Endothelial cell of hepatic sinusoid (primary cell): ENCODE data around the gene CUEDC1.

Experiments
- in situ Hi-C: cut with HindIII; loops from 2 replicates; pipeline ENCODE4 v1.10.0; 2017; ENCODE audit warnings: low sequenced_read_pairs

The CUEDC1 gene

GRCh38 chr17:57955183-57955931 is at the start of gene CUEDC1:
CUEDC1 (minus strand) TSS chr17:57955412; CDS start chr17:57885564, 69,848 bp downstream.
- in situ Hi-C loops = no loop called here

DNA sequence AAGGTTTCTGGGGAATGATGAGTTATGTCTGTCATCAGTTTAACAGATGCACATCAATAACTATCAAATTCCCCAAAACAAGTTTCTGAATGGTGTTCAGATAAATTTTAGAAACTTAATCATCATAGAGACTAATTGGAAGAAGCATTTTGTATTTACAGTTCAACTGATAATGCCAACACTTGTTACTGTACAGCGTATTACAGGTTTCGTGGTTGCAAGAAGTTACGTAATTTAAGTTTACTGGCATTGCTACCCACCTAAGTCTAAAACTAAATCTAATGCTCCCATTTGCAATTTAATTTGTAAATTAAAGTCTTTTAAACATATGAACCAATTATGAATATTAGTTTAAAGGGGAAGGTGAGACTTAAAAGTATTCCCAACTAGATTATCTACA is 48.8 kb upstream of the CUEDC1 start:
- in situ Hi-C loops = no loop called here

- in situ Hi-C loops = no loop called here
These were observed 47.8 kb upstream of the CUEDC1 start for GRCh38 chr17:58002973-58003372.

DNA sequence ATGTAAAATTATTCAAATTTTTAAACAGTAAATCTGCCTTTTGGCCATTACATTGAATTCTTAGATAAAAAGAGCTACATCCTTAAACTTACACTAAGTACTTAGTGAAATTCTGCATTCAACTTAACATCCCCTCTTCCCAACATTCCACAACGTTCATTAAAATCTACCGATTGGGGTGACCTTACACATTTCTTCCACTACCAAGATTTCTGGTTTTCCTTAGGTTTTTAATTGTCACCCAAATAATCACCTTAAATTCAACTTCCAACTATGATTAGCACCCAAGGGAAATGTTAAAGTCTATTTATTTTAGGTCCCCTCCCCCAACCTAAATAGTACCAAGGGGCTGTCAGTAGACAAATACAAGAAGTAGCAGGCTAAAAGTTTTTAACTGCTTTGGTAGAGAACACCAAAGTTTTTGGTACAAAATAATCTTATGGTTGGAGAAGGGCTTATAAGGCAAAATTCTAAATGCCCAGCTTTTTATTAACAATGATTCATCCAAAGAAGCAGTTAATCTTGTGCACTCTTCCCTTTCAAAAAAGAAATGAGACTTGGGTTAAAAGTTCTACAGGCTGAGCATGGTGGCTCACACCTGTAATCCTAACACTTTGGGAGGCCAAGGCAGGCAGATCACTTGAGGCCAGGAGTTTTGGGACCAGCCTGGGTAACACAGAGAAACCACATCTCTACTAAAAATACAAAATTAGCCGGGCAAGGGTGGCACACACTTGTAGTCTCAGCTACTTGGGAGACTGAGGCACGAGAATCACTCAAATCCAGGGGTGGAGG is 47.1 kb upstream of the CUEDC1 start:
- in situ Hi-C loops = no loop called here

- in situ Hi-C loops = no loop called here
These were observed 46.4 kb upstream of the CUEDC1 start for GRCh38 chr17:58001461-58002124.

GRCh38 chr17:57999496-58000017 is 44.3 kb upstream of the CUEDC1 start:
- in situ Hi-C loops = no loop called here

DNA sequence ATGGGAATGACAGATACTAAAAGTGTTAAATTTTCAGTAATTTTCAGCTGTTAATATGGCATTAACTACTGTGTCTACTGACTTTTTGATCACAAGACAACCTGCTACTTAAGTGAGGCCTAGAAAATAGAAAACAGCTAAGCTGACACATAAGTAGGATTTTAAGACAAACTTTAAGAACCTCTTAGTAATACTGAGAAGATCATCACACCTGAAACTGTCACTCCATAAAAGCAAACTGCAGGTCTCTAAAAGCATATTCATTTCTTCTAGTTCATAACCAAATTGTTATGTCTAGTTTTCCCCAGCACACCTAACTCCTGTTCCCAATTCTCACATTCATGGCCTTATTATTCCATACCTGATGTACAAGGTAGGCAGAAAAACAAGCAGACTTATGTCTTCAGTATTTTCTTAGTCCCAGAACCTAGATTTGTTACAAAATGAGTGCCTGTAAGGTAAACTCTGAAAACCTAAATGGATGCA is 43.8 kb upstream of the CUEDC1 start:
- in situ Hi-C loops = no loop called here

- in situ Hi-C loops = no loop called here
These were observed 42.0 kb upstream of the CUEDC1 start for GRCh38 chr17:57997085-57997809.

- in situ Hi-C loops = no loop called here
These were observed 40.1 kb upstream of the CUEDC1 start for GRCh38 chr17:57995076-57995956.

DNA sequence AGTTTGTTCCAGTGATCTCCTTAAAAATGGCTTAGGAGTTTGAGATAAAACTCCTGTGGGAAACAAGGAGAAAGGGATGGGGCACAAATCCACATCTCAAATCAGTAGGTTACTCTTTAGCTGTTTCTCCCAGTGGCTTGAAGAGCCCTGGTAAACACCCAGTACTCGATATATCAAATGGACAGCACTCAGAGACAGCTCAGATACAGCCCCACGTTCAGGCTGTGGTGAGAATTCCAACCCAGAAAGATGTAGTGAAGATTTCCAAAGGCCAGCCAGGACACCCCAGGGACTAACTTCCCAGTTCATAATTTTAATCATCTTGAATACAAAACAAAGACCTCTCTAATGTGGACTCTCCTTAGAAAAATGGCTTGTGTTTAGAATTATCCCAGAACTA is 39.2 kb upstream of the CUEDC1 start:
- in situ Hi-C loops = loop anchor here (5.0 kb wide), 2 partner anchors 72 to 137 kb away; no protein-coding TSS in a partner anchor

DNA sequence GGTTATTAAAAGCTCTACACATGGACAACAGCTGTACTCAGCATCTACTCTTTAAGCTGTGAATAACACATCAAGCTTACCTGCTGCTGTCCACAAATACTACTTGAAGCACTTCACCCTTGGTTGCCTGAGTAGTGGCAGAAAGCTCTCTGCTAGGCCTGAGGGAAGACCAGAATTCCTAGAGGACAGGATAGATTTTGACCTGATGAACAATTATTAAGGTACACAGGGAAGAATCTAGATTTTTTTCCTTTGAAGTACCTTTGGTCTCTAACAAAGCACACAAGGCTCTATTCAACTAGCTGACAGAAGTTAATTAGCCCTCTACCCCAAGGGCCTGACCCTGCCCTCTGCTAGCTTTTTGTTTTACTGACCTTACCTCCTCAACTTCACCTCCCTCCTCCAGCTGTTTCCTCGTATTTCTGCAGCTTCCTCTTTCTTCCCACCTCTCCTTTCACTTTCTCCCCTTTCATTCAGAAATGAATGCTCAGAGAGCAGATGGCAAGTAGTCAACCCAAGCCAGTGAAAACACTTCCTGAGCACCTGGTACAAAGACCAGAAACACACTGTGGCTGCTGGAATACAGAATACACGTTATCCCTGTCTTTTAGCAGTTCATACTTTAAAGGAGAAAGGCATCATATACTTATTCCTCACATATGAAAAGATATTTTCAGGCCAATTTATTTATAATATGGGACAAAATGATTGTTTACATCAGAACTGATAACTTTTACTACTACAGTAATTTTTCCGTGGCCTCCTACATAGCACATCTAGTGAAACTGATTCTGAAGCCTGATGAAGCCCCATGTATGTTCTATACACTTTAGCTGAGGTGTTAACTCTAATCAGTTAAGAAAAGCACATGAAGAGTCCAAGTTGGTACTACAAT is 38.5 kb upstream of the CUEDC1 start:
- in situ Hi-C loops = loop anchor here (5.0 kb wide), 2 partner anchors 71 to 136 kb away; no protein-coding TSS in a partner anchor

- in situ Hi-C loops = loop anchor here (5.0 kb wide), 2 partner anchors 69 to 134 kb away; no protein-coding TSS in a partner anchor
These were observed 36.3 kb upstream of the CUEDC1 start for GRCh38 chr17:57991537-57991936.

- in situ Hi-C loops = loop anchor here (5.0 kb wide), 2 partner anchors 68 to 133 kb away; no protein-coding TSS in a partner anchor
These were observed 34.8 kb upstream of the CUEDC1 start for GRCh38 chr17:57990037-57990436.

DNA sequence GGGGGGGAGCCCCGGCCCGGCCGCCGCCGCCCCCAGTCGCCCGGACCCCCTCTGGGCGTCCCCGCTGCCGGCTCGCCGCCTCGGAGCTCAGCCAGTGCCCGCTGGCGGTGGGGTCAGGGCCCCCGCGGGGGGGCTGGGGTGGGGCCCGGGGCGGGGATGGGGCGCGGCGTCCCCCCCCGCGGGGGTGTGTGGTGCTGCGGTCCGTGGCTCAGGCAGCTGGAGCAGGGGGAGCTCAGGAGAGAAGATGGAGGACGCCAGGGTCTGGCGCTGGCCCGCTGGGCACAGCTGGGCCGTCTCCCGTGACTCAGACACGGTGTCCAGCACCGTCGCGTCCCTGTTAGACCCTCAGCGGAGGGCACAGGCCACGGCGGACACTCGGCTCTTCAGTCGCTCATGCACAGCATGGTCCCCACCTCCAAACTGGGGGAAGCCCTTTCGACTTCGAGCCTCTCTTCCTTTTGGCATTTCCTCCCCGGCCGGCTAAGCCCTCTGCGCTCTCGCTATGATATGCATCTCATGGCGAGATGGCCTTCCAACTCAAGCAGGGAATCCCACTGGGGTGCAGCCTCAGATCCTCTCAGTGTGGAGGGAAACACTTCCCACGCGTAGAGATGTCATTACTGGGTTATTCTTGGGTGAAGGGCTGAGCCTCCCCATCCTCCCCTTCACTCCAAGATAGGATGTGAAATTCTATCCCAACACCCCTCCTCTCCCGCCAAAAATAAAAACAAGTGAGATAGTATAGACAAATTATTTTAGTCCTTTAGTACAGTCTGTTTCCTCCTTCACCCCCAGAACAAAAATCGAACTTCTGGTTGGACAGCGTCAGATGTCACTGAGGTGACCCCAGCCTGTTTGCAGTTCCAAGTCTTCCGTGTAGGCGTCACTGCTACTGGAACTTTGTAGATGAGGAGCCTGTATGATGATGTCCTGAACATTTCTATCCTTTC is 33.4 kb upstream of the CUEDC1 start:
- in situ Hi-C loops = no loop called here

DNA sequence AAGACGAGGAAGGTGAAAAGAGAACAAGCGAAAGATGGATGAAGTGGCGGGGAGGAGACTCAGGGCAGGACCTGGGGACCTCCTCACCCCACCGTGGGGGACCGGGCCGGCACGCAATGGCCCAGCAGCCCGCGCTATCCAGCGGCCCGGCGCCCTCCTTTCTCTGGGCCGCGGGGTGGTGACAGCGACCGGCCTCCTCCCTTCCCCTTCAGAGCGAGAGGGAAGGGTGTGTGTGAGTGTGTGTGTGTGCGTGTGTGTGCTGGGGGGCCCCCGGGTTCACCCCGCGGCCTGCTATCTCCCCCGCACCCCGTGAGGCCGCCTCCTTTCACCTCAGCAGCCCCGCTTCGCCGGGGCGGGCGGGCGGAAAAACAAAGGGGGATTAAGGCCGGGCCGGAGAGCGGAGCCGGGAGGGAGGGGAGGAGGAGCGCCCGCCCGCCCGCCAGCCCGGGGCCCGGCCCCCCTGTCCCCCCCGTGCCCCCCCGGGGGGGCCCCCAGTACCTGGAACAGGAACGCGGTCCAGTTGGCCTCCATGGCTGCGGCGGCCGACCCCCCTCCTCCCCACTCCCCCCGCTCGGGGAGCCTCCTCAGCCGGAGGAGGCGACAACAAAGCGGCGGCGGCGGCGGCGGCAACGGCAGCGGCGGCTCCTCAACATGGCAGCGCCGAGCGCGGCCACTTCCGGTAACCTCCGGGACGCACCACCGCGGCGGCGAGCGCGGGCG is 32.5 kb upstream of the CUEDC1 start, which contains the start of gene VEZF1:
VEZF1 (minus strand) TSS at position 674 of the 720 bp plus-strand sequence; CDS start at position 531, 143 bp downstream.
- in situ Hi-C loops = no loop called here

DNA sequence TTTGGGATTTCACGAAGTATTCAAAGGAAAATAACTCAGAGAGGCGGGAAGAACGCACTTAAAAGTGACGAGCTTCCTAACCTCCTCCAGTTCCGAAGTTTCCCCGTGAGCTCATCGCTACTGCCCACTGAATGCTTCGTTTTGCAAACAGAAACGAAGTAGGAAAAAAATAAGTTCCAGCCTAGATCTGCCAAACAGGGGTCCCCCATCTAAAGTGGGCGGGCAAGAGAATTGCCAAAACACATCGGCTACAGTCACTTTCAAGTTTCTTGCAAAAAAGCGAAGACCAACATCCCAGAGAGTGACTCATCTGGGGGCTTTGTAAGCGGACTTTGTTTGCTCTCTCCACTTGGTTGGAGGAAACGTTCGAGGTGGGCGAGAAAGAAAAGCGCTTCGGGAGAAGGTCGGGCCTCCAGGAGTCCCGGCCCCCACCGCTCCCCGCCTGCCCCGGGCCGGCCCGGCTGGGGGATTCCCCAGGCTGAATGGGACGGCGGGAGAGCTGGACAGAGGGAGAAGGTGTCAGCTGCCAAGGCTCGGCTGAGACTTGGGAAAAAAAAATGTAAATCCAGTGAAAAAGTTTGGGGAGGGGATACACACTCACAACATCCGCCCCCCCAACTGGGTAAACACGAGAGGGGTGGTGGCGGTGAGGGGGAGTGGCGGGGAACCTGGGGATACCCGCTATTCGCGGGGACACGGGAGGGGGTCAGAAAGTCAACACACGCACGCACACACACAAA is 31.8 kb upstream of the CUEDC1 start:
- in situ Hi-C loops = no loop called here
